Parathyroid adenoma (tissue), 2 donors: ENCODE data around the gene LIFR.
A peak's percentile ranks its signal among the peaks of the same experiment; 100 is the strongest.

Source experiments
- H2AFZ ChIP-seq: fragments of 300-600 bp; sonication (generic); one replicate; pipeline ENCODE4 v1.7.0; 2017; ENCODE audit warnings: antibody characterized with exemption, mild to moderate bottlenecking
- H3K27ac ChIP-seq: fragments of 300-600 bp; sonication (generic); one replicate; pipeline ENCODE4 v1.7.0; 2017
- H3K27me3 ChIP-seq: fragments of 300-600 bp; sonication (generic); one replicate; pipeline ENCODE4 v1.7.0; 2017; ENCODE audit warnings: low read length; ENCODE audit not compliant: control insufficient read depth, insufficient read depth
- H3K36me3 ChIP-seq: fragments of 300-600 bp; sonication (generic); one replicate; pipeline ENCODE4 v1.7.0; 2017; ENCODE audit warnings: low read length; ENCODE audit not compliant: control insufficient read depth, insufficient read depth
- H3K4me1 ChIP-seq: fragments of 300-600 bp; sonication (generic); one replicate; pipeline ENCODE4 v1.7.0; 2017; ENCODE audit warnings: control low read depth
- H3K4me2 ChIP-seq: fragments of 300-600 bp; sonication (generic); one replicate; pipeline ENCODE4 v1.7.0; 2017; ENCODE audit warnings: low read length
- H3K4me3 ChIP-seq: fragments of 300-600 bp; sonication (generic); one replicate; pipeline ENCODE4 v1.7.0; 2017; ENCODE audit warnings: low read depth, low read length
- H3K79me2 ChIP-seq: fragments of 300-600 bp; sonication (generic); one replicate; pipeline ENCODE4 v1.7.0; 2017; ENCODE audit warnings: control low read depth
- H3K9ac ChIP-seq: fragments of 300-600 bp; sonication (generic); one replicate; pipeline ENCODE4 v1.7.0; 2017; ENCODE audit warnings: mild to moderate bottlenecking
- H3K9me3 ChIP-seq: fragments of 300-600 bp; sonication (generic); one replicate; pipeline ENCODE4 v1.7.0; 2017; ENCODE audit warnings: low read length; ENCODE audit not compliant: control insufficient read depth
- CTCF ChIP-seq: fragments of 300-600 bp; sonication (generic); IDR thresholded peaks from one replicate; pipeline ENCODE4 v1.7.0; 2017; ENCODE audit warnings: antibody characterized with exemption, mild to moderate bottlenecking
- donor health status: primary hyperparathyroidism.

LIFR gene

DNA sequence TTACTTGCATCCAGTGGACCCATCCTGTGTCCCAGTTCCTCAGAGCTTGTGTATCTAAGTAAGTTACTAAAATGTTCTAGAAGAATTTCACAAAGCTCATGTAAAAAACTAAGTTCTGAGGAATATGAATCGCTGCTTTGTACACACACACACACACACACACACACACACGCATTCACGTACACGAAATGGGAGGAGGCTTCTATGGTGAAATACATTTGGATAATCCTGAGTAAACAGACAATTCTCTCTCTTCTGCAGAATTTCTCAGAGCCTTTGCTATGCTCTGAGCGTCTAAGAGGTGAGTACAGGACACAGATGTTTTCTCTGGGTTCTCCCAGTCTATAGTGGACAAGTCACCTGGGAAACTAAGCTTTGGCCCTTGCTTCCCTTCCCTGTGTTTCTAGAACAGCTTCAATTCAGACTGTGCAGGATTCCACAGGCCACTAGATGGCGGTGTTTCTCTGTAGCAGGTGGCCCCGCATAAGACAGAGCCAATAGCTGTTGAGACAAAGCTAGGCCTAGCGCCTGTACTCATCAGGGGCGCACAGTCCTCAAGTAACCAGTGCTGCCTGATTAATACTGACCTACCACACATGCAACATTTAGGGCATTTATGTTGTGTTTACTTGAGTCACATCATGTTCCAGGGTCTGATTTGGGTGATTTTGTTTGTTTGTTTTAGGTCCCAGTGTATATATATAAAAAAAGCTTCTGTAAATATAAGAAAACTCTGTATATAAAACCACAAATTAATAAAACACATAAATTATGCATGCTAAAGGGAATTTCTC lies 114.8 kb downstream of the LIFR start:
- Histone ChIP-seq H2AFZ (peak overlapping the region; percentile 27), H3K27me3 (no peaks in the 10 kb centered on the region), H3K9me3 (no peaks in the 10 kb centered on the region), H3K4me1 (no peaks in the 10 kb centered on the region), H3K4me2 (no peak overlapping the region), H3K27ac (no peak overlapping the region), H3K36me3 (no peaks in the 10 kb centered on the region), H3K79me2 (no peaks in the 10 kb centered on the region), H3K9ac (no peak overlapping the region), H3K4me3 (no peak overlapping the region)
- peak; percentile 96 for TF ChIP-seq CTCF

- Histone ChIP-seq H3K4me1 (no peaks in the 10 kb centered on the region), H3K27ac (no peak overlapping the region), H2AFZ (no peak overlapping the region), H3K9me3 (no peaks in the 10 kb centered on the region), H3K4me3 (no peak overlapping the region), H3K9ac (no peak overlapping the region), H3K36me3 (no peaks in the 10 kb centered on the region), H3K79me2 (no peaks in the 10 kb centered on the region), H3K4me2 (no peak overlapping the region), H3K27me3 (no peaks in the 10 kb centered on the region)
- no peak for TF ChIP-seq CTCF
Observed at GRCh38 chr5:38438757-38439156, 117.7 kb downstream of the LIFR start.

DNA sequence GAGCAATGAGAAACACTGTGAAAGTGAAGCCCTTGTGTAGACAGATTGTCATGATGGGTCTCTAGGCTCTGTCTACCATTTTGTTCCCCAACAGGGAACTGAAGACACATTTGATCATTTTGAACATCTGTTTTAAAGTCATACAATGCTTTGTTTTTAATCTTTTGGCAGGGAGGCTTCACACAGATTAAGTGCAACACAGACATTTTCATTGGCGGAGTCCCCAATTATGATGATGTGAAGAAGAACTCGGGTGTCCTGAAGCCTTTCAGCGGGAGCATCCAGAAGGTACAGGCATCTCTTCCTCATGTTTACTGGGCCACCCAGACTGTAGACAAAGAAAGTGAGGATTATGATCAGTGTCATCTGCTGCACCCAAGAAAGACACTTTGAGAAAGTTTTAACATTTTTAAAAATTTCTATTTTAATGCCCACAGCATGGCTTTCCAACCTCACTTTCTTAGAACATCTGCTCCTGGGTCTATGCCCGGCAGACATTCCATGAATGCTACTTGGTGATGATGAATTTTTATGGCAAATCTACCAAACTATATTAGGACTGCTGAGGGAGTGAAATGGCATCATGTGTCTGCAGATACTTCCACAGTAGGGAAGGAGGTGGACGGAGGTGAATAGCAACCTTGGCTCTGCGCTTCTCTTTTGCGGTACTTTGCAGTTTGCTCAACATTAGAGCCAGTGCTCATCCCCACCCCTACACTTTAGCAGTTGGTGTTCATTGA lies 121.3 kb downstream of the LIFR start:
- Histone ChIP-seq H3K9me3 (no peaks in the 10 kb centered on the region), H3K27ac (no peak overlapping the region), H3K27me3 (no peaks in the 10 kb centered on the region), H3K79me2 (no peaks in the 10 kb centered on the region), H3K9ac (no peak overlapping the region), H3K4me3 (no peak overlapping the region), H2AFZ (no peak overlapping the region), H3K36me3 (no peaks in the 10 kb centered on the region), H3K4me2 (no peak overlapping the region), H3K4me1 (no peaks in the 10 kb centered on the region)
- no peak for TF ChIP-seq CTCF

DNA sequence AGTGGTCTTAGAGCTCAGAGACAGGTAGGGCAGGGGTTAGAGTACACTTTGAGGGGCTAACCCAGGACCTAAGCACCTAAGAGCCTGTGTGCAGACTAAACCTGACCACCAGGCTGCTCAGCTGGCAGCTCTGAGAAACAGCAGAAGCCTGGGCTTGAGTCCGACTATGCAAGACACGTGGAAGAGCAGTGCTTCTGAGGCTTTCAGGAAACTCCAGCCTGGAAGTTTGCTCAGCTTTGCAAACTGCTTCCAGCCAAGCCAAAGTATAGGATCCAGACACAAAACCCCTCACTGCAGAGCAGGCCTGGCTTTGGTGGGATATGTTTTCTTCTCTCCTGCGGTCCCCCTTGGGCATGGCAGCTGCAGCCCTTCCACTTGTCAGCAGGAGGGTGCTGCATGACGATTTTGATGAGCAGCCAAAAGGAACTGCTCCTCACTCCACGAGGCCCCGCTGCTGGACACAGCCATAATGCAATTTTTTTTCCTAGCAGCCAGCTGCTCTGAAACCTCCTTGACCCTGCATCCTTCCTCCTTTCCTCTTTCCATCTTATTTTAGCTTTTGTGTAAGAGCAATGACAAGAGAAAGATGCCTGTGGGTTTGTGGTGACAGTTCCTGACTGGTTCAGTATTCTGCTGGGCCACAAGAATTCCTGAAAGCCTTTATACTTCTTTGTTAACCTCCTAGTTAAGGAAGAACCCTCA lies 123.1 kb downstream of the LIFR start:
- Histone ChIP-seq H3K27me3 (no peaks in the 10 kb centered on the region), H3K4me3 (no peak overlapping the region), H3K9ac (no peak overlapping the region), H3K79me2 (no peaks in the 10 kb centered on the region), H3K4me1 (no peaks in the 10 kb centered on the region), H2AFZ (no peak overlapping the region), H3K9me3 (no peaks in the 10 kb centered on the region), H3K4me2 (no peak overlapping the region), H3K27ac (peak overlapping the region; percentile 29), H3K36me3 (no peaks in the 10 kb centered on the region)
- no peak for TF ChIP-seq CTCF
